NCI-H2196 (cell line): ENCODE data around the gene CLIC3.

Source experiments
- DNase-seq: peaks from one replicate; lab custom pipeline; 2025; ENCODE audit not compliant: unreplicated experiment; lab: John Stamatoyannopoulos, UW

The CLIC3 gene

GRCh38 chr9:136983656-136984314 lies 12.6 kb downstream of the CLIC3 start:
- no peak for DNase-seq

GRCh38 chr9:136983167-136983566 lies 13.2 kb downstream of the CLIC3 start:
- DNase-seq, result no peak

- no peak for DNase-seq
These were observed 13.9 kb downstream of the CLIC3 start, which contains the start of gene LCNL1 for GRCh38 chr9:136982232-136983051. TSS of gene LCNL1 (plus strand) at chr9:136982993. CDS start at chr9:136983587, 594 bp downstream.

- no peak for DNase-seq
These were observed 14.7 kb downstream of the CLIC3 start for GRCh38 chr9:136981588-136982231.

- DNase-seq, result no peak
These were observed 15.5 kb downstream of the CLIC3 start for GRCh38 chr9:136980669-136981478.

GRCh38 chr9:136979769-136980587 lies 16.4 kb downstream of the CLIC3 start:
- no peak for DNase-seq

- no peak for DNase-seq
These were observed 17.4 kb downstream of the CLIC3 start for GRCh38 chr9:136978865-136979544.

- DNase-seq, result peak; percentile 81
These were observed 18.1 kb downstream of the CLIC3 start for GRCh38 chr9:136978073-136978864.

GRCh38 chr9:136977649-136978072 lies 18.7 kb downstream of the CLIC3 start:
- DNase-seq, result no peak

- no peak for DNase-seq
These were observed 19.1 kb downstream of the CLIC3 start, which contains the start of gene PTGDS for GRCh38 chr9:136977223-136977622. TSS of gene PTGDS (plus strand) at chr9:136977504. CDS start at chr9:136977579, 75 bp downstream.

GRCh38 chr9:136975644-136976043 lies 20.7 kb downstream of the CLIC3 start:
- no peak for DNase-seq

GRCh38 chr9:136974817-136975535 lies 21.4 kb downstream of the CLIC3 start:
- DNase-seq, result no peak

- DNase-seq, result no peak
These were observed 22.4 kb downstream of the CLIC3 start for GRCh38 chr9:136973618-136974617.

GRCh38 chr9:136972743-136973142 lies 23.6 kb downstream of the CLIC3 start:
- DNase-seq, result no peak

- DNase-seq, result no peak
These were observed 24.0 kb downstream of the CLIC3 start for GRCh38 chr9:136972335-136972734.

GRCh38 chr9:136971746-136972145 lies 24.6 kb downstream of the CLIC3 start:
- no peak for DNase-seq

GRCh38 chr9:136970361-136970760 lies 26.0 kb downstream of the CLIC3 start:
- DNase-seq, result no peak
